ENCODE results near the gene IBA57.
A peak's percentile ranks its signal among the peaks of the same experiment; 100 is the strongest.

The IBA57 gene

GRCh38 chr1:228215663-228216116 lies 50.1 kb downstream of the IBA57 start:
- no peak for TF ChIP-seq CTCF (IDR thresholded peaks at IDR 0.05; ENCODE audit: low read depth, low read length)
- no peak overlapping the region for H3K4me3 ChIP-seq (ENCODE audit: low read depth, low read length)
- no peak for DNase-seq (ENCODE audit: low read depth, low spot score)
- in situ Hi-C loops (cut with HindIII; ENCODE audit: low sequenced_read_pairs) = no loop called here

GRCh38 chr1:228216371-228217320 lies 51.0 kb downstream of the IBA57 start:
- no peak for TF ChIP-seq CTCF (IDR thresholded peaks at IDR 0.05; ENCODE audit: low read depth, low read length)
- no peak overlapping the region for H3K4me3 ChIP-seq (ENCODE audit: low read depth, low read length)
- no peak for DNase-seq (ENCODE audit: low read depth, low spot score)
- in situ Hi-C loops (cut with HindIII; ENCODE audit: low sequenced_read_pairs) = no loop called here

- DNase-seq (ENCODE audit: low read depth, low spot score) = no peak
- in situ Hi-C loops (cut with HindIII; ENCODE audit: low sequenced_read_pairs) = no loop called here
- peak; percentile 45 for TF ChIP-seq CTCF (IDR thresholded peaks at IDR 0.05; ENCODE audit: low read depth, low read length)
- no peak overlapping the region for H3K4me3 ChIP-seq (ENCODE audit: low read depth, low read length)
These were observed 52.1 kb downstream of the IBA57 start for GRCh38 chr1:228217551-228218344.

- no peak for DNase-seq (ENCODE audit: low read depth, low spot score)
- H3K4me3 ChIP-seq (ENCODE audit: low read depth, low read length) = no peak overlapping the region
- TF ChIP-seq CTCF (IDR thresholded peaks at IDR 0.05; ENCODE audit: low read depth, low read length) = no peak
- in situ Hi-C loops (cut with HindIII; ENCODE audit: low sequenced_read_pairs) = no loop called here
These were observed 53.1 kb downstream of the IBA57 start for GRCh38 chr1:228218513-228219244.

- in situ Hi-C loops (cut with HindIII; ENCODE audit: low sequenced_read_pairs) = no loop called here
- TF ChIP-seq CTCF (IDR thresholded peaks at IDR 0.05; ENCODE audit: low read depth, low read length) = no peak
- no peak for DNase-seq (ENCODE audit: low read depth, low spot score)
- no peak overlapping the region for H3K4me3 ChIP-seq (ENCODE audit: low read depth, low read length)
These were observed 53.8 kb downstream of the IBA57 start for GRCh38 chr1:228219245-228219961.

All from astrocyte of the spinal cord (primary cell).